A204.1 (cell line): ENCODE measurements around the gene PTPRA.
"Not testable (repeated sequence)": the region's sequence is repeated elsewhere in the genome, so short reads cannot be mapped to it uniquely, and the experiment has no call there.

Source experiments
- FAIRE-seq: peaks from 2 replicates; lab custom pipeline; 2012; peaks lifted over from hg19 to GRCh38; lab: Jason Lieb, UNC

Gene PTPRA

DNA sequence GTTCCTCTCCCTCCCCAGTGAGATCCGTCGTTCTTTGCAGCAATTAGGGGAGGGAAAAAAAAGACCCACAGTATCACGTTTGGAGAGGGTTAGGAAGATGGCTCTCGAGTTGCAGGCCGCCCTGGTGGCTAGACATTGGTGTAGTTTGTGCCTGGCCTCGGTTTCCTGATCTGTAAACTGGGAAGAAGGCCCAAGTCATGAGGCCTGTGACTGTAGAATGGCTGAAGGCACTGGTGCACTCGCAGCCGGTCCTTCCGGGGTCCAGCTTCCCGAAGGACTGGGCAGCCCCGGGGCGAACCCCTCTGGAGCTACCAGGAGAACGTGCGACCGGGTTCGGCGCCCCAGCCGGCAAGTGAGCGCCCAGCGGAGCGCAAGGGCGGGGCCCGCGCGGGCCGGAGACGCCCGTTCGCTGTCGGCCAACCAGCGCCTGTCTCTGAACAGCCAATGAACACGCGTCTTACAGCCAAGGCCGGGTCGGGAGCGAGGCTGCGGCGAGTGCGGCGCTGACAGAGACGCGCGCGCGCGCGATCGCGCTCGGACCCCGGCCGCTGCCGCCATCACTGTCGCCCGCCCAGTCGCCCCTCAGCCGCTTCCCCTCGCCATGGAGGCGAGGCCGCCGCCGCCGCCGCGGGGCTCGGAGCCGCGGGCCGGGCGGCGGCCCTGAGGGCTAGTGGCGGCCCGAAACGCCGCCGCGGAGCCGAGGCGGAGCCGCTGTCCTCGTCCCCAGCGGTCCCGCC lies at the start of gene PTPRA:
TSS of gene PTPRA (plus strand) at position 472 of the 737 bp plus-strand sequence. CDS start 90,797 bp downstream, outside the sequence.
- FAIRE-seq, result no peak

DNA sequence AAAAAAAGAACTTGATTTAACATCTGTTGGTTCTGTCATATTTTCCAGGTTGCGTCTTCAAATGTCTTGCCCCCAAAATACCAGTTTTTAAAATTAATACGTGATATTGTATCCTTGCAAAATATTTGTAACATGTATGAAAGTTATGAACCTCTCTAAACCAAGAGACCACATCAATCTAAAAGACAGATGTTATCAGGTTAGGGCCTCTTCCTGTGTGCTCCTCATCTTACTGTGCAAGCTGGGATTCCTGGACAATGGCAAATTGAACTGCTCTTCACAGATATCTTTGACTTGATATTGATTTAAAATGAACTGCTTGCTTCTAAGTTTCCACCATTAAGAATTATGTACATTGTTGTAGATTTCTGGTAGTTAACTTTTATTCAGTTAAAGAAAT lies 47.5 kb upstream of the PTPRA start:
- no peak for FAIRE-seq

DNA sequence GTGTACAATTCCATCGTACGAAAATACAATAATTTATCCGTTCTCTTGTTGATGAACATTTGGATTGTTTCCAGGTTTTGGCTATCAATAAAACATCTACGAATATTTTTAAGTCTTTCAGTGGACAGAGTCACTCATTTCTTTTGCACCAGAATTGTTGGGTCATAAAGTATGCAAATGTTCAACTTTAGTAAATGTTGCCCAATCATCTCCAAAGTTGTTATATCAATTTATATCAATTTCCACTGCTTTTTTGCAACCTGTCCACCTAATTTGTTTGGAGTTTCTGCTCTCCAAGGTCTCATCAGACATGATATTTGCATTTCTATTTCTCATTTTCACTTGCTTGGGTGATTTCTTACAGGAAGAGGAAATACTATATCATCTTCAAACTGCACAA lies 46.6 kb upstream of the PTPRA start:
- no peak for FAIRE-seq

- FAIRE-seq, result no peak
Observed at GRCh38 chr20:2829376-2829775, 43.9 kb upstream of the PTPRA start.

- not testable (repeated sequence) for FAIRE-seq
Observed at GRCh38 chr20:2831206-2831605, 42.1 kb upstream of the PTPRA start.

GRCh38 chr20:2833761-2834160 lies 39.5 kb upstream of the PTPRA start:
- no peak for FAIRE-seq

GRCh38 chr20:2834401-2835110 lies 38.7 kb upstream of the PTPRA start:
- FAIRE-seq, result no peak

DNA sequence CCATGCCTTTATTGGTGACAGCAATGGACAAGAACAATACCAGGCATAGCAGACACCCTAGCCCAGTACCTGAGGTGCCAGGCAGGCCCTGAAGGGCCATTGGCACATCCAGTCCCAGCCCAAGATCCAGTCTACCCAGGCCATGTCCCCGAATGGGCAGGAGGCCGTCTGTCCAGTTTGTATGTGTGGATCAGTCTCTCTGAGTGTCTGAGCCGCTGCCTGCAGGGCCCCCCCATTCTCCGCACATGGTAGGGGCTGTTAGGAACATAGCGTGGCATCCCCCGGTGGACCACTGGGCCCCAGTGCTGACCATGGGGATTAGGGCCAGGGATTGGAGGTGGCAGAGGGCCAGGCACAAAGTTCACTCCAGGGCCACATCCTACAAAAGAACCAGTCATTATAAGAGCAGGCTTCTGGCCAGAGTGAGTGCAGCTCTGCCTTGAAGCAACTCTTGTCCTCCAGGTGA lies 37.9 kb upstream of the PTPRA start:
- no peak for FAIRE-seq

GRCh38 chr20:2836035-2836434 lies 37.2 kb upstream of the PTPRA start:
- FAIRE-seq, result no peak

DNA sequence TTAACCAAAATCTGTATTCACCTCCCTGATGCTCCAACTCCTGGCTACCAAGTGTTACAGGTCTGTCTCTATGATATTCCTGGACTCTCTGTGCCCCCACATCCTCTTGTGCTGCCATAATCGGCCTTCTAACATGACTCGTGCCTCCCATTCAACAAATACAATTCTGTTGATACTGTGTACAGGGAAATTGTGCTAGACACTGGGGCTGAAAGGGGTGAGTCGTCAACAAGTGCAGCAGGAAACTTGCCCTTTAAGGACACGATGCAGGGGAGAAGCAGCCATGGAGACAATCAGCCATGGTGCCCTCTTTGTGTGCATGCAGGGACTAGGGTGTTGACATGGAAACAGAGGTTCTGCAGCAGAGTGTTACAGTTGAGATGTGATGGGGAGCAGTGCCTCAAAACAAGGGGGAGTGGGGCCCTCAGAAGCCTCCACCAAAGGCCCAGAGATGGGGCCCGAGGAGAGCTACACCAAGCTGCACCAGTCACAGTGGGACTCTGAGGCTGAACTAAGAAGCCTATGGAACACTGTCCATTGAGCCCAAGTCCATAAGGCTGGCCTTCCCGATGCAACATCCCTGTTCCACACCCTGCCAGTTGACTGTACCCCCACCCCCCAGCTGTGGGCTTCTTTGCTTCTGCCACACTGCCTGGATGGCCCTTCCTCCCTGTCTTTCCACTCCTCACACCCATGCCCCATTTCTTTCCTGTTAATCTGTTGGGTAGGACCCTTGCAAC lies 35.9 kb upstream of the PTPRA start:
- no peak for FAIRE-seq

GRCh38 chr20:2838170-2838797 lies 35.0 kb upstream of the PTPRA start:
- no peak for FAIRE-seq

DNA sequence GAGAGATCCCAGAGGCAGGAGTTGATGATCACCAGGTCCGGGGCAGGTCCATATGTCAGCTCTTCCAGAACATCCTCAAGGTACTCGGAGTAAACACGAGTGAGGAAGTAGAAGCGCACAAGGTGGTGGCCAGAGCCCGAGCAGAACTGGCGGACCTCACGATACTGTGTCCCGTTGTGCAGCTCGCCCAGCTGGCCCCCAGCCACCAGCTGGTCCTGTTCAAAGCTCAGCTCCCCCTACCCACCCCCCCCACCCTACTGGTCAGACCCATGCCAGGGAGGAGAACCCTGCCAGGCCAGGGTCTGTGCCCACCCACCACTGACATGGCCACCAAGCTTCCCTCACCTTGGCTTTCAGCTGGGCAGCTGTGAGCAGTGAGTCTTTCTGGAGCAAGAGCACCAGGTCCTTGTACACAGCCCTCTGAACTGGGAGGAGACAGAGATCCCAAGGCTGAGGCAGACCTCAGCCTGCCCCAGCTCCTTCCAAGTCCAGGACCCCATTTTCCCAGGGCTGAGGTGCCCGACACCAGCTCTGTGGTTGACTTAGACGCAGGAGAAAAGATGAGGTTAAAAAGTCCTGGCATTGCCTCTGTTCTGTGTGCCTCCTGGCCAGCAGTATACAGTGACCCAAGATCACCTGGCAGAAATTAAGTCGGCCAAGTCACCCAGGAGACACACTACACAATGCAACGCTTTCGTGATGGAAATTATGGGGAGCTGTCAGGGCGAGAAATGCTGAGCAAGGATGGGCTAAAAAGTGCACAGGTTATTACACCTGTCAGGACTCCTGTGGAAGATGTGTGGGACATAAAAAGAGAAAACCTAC lies 34.2 kb upstream of the PTPRA start:
- FAIRE-seq, result no peak

DNA sequence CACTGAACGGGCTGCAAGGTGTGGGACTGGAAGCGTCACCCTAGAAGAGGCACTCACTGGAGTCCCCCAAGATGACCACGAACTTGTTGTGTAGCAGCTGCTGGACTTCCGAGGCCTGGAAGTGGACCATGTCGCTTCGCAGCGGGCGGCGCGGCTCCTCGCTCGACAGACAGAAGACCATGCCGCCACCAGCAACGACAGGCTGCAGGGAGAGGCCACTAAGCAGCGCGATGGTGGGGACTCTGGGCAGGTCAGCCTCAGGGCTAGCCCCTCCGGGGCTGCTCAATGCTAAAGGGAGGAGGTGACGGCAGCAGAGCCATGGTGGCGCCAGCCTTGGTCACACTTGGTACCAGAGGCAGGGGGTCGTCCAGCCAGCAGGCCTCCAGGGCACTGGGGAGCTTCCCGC lies 33.5 kb upstream of the PTPRA start:
- FAIRE-seq, result no peak

- no peak for FAIRE-seq
Observed at GRCh38 chr20:2840138-2840966, 32.9 kb upstream of the PTPRA start, which contains the start of the genes PCED1A and VPS16. Gene PCED1A, minus strand, starts transcription at chr20:2840655. Its CDS starts 743 bp downstream, at chr20:2839912. Gene VPS16, plus strand, starts transcription at chr20:2840745. Its CDS starts 30 bp downstream, at chr20:2840775.

GRCh38 chr20:2840967-2841531 lies 32.2 kb upstream of the PTPRA start:
- FAIRE-seq, result no peak

DNA sequence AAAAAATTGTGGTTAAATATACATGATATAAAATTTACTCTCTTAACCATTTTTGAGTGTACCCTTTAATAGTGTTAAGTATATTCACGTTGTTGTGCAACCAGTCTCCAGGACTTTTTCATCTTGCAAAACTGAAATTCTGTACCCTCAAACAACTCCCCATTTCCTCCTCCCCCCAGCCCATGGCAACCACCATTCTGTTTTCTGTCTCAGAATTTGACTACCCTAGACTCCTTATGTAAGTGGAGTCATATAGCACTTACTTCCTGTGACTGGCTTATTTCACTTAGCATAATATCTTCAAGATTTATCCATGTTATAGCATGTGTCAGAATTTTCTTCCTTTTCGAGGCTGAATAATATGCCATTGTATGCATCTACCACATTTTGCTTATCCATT lies 27.7 kb upstream of the PTPRA start:
- FAIRE-seq, result no peak

- no peak for FAIRE-seq
Observed at GRCh38 chr20:2846698-2847097, 26.6 kb upstream of the PTPRA start.

DNA sequence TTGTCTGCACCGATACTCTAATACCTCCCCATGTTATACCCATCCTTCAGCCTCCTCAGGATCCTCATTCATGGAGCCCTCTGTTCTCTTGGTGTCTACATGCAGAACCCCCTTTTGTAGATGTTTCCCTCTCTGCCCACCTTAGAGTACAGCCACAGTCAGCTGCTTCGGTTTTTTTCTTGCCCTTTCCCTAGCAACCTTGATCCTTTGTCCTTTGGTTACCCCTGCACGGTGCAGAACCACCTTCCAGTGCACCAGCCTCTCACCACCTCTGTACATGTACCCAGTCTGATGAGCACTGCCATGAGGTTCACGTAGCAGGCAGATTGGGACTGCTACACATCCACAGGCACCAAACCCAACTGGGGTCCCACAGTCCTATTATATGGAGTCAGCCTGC lies 25.5 kb upstream of the PTPRA start:
- no peak for FAIRE-seq

DNA sequence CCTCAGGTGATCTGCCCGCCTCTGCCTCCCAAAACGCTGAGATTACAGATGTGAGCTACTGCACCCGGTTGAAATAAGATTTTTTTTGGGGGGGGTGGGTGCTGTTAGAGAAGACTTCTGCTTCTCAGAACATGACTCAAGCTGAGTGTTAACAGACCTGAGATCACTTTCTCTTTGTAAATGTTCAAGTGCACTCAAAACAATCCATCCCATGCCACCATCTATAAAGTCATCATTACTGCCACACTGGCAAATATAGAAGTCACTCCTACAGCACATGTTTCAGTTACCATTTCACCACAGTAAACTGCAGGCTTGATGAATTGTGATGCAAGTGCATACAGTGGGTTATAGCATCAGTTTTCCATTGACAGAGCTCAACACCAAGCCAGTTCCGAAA lies 23.8 kb upstream of the PTPRA start:
- no peak for FAIRE-seq

DNA sequence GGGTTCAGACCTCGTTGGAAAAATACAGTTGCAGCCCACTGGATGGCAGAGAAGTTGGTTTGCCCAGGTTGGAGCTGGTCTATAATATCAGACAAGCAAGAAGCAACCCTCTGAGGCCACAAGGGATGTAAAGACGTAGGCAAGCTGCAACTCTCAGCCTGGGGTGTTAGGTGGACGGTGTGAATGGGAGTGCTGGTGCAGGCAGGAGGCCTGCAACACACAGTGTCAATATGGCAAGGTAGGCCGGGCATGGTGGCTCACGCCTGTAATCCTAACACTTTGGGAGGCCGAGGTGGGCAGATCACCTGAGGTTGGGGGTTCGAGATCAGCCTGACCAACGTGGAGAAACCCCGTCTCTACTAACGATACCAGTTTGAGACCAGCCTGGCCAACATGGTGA lies 22.2 kb upstream of the PTPRA start:
- no peak for FAIRE-seq
